ENCODE measurements around the gene LSAMP.

The LSAMP gene

DNA sequence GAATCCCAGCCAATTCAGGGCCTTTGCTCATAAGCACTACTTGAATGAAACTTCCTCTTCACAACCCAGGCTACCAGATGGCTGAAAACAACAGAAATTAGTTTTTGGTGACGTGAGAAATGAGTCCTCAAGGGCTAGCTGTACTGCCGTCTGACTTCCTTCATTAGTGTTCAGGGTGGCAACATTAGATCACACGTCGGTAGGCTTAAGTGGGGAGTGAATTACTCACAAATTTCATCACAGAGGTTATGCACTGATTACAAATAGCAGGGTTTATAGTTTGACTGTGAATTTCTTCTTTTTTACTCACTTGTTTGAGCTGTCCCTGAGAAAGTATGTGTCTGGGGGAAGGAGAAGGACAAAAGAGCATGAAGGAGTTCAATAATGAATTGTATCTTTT, 424.8 kb downstream of the LSAMP start:
- DNase-seq (ENCODE audit: low read depth, low spot score), result peak; percentile 60

DNA sequence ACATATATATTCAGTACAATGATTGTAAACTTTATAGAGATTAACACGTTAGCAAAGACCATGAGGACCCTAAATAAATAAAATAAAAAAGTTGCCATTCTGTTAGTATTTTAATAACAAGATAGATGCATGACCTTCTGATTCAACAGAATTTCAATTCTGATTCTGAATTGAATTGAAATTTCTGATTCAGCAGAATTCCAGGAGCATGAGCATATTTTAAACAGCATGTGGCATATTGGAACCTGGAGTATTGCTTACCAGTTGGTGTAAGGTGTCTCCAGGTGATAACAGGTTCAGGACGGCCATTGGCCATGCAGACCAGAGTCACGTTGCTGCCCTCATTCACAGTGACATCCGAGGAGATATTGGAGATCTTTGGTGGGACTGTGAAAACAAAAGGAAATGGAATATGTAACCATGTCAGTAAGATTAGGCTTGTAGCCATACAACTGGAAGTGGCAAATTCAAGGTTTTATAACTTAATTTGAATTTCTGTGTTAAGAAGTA, 426.0 kb downstream of the LSAMP start:
- DNase-seq (ENCODE audit: low read depth, low spot score), result no peak

DNA sequence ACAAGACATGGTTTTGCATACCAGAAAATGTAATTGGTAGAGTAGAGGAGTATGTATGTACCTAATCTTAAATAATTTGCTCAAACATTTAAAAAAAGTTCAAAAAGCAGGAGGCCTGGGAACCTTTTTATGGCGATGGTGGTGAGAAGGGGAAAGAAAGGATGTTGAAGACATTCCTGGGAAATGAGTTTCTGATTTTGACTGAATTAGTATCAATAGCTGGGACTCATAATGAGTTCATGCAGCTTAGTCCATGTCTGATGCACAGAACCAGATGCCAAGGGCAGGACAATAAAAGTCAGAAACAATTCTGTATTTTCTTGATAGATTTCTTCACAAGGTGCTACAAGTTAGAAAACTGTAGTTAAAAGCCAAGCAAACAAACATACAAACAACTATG, 426.6 kb downstream of the LSAMP start:
- peak; percentile 33 for DNase-seq (ENCODE audit: low read depth, low spot score)

DNA sequence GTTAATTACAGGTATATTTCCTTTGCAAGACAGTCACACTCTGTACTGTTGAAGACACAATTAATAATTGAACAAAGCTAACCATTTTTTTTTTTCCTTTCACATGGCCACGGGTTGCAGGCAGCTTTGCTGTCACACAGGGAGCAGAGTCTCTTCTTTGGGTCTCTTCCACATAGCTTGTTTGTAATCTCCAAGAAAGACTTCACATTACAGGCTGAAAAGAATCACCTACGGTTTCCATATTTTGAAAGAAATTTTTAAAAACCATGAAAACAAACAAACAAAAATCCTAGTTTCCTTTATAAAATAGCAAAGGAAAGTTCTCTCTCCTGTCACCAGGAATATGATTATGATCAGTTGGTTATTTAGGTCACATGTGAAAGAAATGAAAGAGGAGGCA, 429.4 kb downstream of the LSAMP start:
- no peak for DNase-seq (ENCODE audit: low read depth, low spot score)

DNA sequence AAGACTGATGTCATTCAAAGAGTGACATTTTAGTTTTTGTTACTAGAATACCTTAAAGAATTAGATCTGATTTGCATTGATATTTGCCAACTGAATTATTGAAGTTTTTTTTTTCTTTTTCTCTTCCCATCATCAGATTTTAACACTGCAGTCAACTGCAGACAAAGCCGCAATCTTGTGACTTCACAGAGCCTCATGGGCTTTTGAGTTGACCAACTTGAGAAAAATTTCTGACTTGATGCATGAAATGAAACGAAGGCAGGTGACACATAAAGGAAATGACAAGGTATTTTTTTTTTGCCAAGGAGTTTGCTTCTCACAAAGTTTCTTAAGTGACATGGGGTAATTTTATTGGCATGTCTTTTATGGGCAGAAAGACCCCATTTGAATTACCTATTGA, 438.3 kb downstream of the LSAMP start:
- DNase-seq (ENCODE audit: low read depth, low spot score), result no peak

DNA sequence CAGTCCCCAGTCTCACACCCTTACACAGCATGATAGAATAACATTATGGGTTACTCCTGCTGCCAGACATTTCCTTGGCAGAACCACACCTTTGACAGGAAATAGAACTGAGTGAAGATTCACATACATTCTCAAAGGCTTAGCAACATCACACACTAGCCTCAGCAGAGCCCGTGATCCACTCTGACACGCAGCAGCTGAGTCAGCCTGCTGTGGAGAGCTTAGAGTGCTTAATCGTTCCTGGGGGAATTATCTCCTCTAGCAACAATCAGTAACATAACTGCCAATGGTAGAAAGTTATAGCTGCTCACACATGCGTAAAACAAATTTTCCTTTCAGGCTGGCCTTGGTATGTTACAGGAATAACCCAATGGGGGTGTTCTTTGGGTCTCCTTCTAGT, 439.9 kb downstream of the LSAMP start:
- peak; percentile 93 for DNase-seq (ENCODE audit: low read depth, low spot score)

DNA sequence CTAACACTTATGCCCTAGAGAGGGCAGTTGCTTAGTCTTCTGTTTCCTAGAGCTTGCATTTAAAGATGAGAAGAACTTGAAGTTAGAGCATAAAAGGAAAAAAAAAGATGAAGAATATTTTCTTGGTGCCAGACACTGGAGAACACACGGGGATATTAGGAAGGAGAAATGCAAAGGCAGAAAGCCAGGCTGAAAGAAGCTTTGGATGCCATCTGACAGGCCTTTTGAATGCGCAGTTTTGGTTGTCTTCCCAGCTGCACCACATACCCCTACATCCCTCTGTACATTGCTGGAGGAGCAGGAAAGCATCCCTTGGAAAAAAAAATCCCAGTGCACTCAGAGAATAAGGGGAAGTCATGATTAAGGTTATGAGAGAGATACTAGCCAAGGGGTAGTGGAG, 443.1 kb downstream of the LSAMP start:
- no peak for DNase-seq (ENCODE audit: low read depth, low spot score)

DNA sequence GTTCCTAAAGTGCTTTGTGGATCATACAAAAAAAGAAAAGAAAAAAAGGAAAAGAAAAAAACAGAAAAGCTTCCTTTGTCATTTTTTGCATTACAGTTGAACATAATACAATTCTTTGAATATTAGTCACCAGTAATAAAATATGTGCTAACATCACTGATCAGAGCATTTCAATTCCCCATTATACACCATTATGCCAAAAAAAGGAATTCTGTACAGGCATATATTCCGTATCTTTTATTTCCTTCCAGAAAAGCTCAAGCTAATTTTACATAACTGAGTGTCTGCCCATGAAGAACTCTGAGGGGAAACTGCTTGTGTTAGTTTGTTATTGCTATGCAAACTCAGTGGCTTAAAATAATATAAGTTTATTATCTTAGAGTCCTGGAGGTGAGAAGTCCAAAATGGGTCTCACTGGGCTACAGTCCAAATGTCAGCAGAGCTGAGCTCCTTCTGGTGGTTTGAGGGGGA, 444.1 kb downstream of the LSAMP start:
- no peak for DNase-seq (ENCODE audit: low read depth, low spot score)

DNA sequence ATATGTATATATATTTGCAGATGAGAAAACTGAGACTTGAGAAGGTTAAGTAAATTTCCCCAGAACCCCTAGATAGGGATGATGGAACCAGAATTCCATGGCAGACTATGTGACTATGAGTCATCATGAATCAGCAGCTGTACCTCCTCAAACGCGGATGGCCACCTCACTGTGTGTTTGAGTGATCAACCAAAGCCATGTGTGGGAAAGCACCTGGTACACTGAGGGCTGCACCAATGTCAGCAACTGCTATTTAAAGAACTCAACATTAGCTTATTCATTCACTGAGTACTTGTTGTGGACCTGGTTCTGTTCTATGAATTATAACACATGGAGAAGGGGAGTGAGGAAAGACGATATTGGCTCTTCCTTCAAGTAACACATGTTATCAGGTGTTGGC, 445.0 kb downstream of the LSAMP start:
- peak; percentile 83 for DNase-seq (ENCODE audit: low read depth, low spot score)

DNA sequence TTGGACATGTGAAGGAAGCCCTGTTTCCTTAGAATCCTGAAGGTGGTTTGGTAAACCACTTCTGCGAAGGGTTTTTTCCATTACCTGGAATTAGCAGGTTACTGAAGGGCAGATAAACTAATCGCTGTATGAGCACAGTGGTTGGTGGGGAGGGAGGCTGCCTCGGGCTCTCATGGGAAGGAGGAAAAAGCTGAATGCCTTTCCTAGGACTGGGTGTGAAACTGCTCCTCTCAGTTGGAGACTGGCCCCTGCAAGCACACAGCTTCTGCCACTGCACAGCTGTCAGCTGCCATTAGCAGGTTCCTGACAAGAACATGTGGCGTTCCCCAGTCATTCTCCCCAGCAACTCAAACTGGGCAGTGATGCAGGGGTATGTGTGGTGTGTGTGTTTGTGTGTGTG, 445.7 kb downstream of the LSAMP start:
- DNase-seq (ENCODE audit: low read depth, low spot score), result no peak

DNA sequence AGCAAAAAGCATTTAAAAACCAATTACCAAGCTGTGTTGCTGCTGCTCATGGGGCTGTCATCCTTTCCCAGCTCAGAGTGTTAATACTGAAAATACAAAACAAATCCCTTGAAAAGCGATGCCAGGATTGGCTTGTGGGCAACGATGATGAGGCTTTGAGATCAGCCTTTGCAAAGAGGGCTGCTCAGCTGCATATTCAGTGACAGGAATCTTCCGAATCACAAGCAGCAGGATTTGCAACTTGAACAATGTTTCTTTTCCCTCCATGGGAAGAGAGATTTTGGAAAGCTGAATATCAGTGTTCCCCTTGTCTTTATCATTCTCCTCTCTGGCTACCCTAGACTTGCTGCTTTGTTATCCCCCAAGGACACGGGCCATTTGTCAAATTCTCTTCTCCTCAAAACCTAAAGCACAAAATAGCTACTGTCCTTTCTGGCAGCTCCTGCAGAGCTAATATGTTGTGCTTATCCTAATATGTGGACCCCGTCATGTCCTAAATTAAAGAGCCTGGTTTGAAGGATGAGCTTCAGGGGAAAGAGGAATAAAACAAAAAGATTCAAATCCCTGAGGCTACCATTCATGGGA, 446.2 kb downstream of the LSAMP start:
- no peak for DNase-seq (ENCODE audit: low read depth, low spot score)

DNA sequence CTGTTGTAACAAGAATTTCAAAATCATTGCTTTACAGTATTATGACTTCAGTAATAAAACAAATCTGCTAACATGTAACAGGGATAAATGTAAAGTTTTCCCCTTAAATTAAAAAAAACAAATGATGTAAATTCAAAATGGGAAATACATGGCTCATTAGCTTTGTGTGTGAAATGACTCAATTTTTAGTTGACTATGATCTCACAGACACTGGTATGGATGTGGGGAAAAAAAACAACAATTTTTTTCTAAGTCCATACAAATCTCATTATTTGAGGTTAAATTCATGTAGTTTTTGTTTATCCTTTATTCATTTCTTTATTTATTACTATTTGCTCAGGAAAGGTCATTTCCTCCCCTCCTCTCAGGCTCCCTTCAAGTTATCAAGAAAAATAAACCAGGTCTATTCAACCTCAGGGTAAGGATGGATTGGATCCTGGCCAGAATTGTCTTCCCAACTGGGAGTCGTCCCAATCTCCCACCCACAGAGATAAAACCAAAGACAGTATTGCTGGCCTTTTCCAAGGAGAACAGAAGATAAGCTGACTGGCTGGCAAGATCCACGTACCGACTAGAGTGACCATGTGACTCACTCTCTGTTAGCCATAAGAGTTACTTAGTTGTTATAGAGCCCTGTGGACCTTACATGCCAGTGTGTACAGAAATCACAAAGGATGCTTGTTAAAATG, 448.7 kb downstream of the LSAMP start:
- DNase-seq (ENCODE audit: low read depth, low spot score), result no peak

DNA sequence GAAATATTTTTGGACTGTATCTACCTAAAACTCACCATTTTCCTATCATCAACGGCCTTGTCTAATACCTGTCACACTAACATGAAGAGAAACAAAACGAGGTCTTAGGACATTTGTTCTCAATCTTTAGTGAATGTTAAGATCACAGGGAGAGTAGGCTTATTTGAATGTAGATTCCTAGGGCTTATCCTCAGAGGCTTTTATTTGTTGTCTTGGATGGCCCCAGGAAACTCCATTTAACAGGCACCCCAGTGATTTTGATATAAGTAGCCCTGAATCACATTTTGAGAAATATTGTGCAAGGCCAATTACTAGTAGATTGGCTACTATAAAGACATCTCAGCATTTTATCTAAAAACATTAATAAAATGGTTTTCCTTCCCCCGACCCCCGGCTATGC, 454.6 kb downstream of the LSAMP start:
- no peak for DNase-seq (ENCODE audit: low read depth, low spot score)

DNA sequence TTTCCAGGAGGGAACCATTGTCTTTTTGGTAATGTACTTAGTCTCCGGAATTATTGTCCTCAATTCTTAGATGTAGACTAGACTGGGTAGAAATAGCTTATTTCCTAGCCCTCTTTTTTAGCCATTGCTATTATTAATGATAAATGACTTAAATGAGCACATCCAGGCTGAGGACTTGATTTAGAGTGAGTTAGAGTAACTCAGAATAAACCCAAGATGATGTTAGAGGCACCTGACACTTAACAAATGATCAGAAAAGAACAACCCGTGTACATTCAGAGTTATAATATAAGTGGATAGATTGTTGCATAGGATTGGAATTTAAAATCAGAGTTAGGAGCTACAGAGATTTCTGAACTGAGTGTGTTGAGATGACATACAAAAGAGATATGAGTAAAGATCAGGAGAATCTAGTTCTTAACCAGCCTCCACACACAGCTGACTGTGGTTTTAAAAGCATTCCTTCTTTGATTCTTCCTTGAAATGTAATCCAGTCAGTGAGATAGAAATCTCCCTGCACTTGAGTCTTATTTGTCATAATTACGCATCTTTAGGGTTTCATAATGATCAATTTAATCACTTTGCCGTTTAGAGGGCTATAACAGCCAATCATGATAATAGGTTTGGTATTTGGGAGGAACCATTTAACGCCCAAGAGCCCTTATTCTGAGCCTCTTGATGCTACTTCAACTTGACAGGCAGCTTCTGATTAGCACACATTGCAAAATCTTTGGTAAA, 455.4 kb downstream of the LSAMP start:
- DNase-seq (ENCODE audit: low read depth, low spot score), result peak; percentile 39

DNA sequence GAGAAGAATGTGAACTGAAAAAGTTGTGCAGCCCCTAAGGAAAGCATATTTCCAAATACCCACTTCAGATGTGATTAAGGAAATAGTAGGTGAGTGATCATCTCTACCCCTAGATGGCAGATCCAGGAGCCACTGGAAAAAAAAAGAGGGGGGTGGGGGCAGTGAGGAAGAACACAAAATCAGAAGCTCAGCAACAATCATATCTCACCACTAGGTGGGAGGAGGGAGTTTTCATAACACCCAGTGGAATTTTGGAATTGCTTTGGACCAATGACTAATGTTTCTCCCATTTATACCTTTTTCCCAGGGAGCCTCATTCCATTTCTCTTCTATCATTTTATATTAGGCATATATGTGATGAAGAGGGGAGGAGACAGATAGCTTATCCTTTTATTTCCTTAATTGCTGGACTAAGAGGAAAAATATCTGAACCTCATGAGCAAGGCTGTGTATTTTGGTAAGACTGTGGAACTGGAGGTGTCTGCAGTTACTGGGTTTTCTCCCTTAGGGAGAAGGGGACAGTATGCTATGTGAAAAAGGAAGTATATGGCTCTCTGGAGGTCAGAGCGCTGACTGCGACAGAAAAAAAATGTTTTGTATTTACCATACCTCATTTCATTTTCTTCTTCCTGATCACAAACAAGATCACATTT, 458.6 kb downstream of the LSAMP start:
- peak; percentile 42 for DNase-seq (ENCODE audit: low read depth, low spot score)

DNA sequence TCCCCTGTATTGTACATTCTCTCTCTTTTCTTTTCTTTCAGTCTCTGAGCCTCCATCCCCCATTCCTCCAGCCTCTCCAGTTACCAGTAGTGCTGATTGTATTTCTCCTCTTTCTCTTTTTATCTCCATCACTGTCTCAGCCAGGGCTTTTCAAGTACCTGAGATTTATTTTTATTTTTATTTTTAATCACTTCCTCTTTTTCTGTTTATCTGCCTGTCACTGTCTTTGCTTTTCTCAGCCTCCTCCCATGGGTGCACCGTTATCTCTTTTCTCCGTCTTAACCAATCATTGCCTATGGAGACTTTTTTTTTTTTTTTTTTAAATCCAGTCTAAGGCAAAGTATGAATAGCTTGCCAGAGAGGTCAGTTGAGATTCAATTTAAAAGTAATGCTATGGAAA, 462.7 kb downstream of the LSAMP start:
- DNase-seq (ENCODE audit: low read depth, low spot score), result no peak

DNA sequence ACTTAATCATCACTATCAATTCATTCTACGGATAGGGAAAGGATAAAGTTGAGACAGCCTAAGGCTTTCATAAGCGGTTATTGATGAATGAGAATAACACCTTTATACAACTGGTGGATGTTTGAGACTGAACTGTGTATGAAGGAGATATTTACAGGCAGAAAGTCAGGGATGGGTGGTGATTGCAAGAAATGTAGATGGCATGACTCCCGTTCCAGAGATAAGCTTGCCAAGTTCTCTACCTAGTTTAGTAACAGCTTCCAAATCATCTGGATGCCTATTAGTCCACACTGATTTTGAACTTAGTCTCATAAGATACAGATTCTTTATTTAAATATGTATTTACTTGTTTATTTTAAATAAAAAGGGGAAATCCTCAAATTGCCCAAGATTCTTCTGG, 463.2 kb downstream of the LSAMP start:
- DNase-seq (ENCODE audit: low read depth, low spot score), result no peak

DNA sequence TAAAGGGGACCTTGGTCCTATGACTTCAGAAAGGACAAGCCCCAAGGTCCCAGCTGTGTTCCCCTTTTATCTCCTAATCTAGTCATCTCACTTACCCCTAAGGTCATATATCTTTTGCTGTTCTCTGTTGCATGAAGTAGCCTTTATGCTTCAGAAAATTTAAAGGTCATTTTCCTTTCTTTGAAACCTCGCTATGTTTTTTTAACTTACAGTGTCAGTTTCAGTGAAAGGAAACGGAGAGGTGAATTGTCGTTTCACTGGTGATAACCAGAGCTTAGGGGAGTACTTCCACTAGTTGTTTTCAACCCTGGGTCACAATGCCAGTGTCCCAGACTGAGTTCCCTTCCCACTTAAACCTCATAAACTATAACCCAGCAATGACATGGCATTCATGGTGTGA, 464.6 kb downstream of the LSAMP start:
- no peak for DNase-seq (ENCODE audit: low read depth, low spot score)

DNA sequence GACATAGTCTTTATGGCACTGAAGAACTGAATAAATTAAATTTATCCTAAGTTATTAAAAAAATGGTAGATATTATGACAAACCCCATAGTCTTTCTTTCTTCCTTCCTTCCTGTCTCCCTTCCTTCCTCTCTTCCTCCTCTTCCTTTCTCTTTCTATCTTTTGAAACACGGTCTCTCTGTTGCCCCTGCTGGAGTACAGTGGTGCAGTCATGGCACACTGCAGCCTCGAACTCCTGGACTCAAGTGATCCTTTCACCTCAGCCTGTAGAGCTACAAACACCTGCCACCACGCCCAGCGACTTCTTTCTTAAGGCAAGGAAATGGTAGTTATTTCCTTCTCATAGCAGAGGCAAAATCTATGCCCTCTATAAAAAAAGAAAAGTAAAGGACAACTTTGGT, 467.4 kb downstream of the LSAMP start:
- no peak for DNase-seq (ENCODE audit: low read depth, low spot score)

DNA sequence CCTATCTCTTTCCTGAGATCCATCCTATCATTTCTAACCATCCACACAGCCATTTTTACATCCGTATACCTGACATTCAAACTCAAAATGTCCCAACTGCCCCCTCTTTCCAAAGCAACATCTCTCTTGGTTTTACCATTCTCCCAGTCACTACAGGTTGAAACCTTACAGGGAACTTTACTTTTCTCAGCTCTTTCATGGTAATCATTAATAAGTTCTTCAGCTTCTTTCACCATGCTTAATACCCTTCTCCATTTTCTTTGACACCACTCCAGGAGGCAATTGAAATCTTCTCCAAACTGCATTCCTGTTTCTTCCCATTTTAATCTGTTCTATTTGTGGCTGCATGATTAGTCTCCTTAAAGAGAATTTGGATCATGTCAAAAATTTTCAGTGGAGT, 469.5 kb downstream of the LSAMP start:
- peak; percentile 16 for DNase-seq (ENCODE audit: low read depth, low spot score)

DNA sequence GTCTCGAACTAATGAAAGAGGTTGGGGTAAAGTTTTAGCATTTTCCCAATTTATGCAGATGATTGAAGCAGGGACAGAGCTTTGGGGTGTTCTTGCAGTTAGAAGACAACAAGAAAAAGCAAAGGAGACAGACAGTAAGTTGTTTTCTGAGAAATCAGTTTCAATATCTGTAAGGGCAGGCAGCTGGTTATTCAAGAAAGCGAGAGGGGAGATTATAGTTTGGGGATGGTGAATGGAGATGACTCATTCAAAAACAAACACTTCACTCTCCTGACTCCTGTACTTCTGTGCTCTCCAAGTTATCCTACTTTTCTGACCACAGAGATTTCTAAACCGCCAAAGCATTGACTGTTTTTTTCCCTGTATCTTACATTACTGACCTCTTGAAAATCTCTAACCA, 469.9 kb downstream of the LSAMP start:
- DNase-seq (ENCODE audit: low read depth, low spot score), result peak; percentile 80

DNA sequence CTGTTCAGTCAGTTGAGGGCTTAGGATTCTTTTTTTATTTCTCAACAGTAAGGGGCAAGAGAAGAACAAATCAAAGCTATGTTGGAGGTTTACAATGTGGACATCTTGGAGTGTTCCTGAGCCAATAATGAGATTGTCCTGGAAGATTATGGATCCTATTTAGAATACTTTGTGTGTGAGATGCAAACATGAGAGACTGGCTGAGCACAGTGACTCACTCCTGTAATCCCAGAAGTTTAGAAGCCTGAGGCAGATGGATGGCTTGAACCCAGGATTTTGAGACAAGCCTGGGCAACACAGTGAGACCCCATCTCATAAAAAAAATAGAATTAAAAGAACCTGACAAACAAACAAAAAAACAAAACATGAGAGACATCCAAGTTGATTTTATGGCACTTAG, 470.3 kb downstream of the LSAMP start:
- no peak for DNase-seq (ENCODE audit: low read depth, low spot score)

Measured in astrocyte of the hippocampus (primary cell).